Subcutaneous adipose tissue (tissue), 4 donors: Measurements from ENCODE around the gene SMPDL3B. TPM values are rescaled to one million over a fixed set of nuclear protein-coding genes. Genes with fewer than 3 reads are reported as not detected.

Source experiments
- CTCF ChIP-seq: fragments of 450-650 bp; IDR thresholded peaks from one replicate; pipeline ENCODE4 v1.5.1; 2016; ENCODE audit warnings: low read depth, mild to moderate bottlenecking, control low read depth, antibody characterized with exemption, moderate library complexity
- total RNA-seq, 4 donors: library from RNA; depleted of rRNA; stranded (reverse); fragments of >200 nt; gene quantifications; one replicate each; pipeline ENCODE4 v1.1.0, GENCODE V29; 2016

Gene SMPDL3B
- total RNA-seq, 4 donors from 2014 or later: 0.66 to 1.1 TPM; not detected in 2

DNA sequence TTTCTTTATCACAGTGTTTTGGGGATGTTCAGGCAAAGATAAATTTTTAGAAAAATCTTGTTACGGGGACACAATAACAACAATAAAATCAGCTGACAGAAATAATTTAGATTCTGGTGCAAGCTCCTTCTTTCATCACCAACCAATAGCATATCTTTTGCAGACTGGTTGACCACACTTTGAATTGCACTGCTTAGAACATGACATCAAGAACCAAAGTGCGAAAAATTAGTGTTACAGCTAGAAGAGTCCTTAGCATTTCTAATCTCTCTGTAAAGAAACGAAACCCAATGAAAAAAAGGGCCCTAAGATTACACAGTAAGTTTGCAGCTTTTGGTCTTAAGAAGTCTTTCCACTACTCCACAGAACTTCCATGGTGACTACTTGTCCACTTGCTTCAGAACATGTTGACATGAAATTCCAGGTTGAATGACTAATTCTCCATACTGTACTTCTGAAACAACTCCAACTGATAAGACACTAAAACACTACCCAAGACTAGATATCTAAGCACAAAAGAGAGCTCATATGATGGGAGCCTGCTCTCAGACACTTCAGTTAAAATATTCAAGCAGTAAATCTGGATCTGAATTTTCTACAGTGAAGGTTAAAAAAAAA lies 56.2 kb downstream of the SMPDL3B start:
- TF ChIP-seq CTCF: no peak

- no peak for TF ChIP-seq CTCF
Measured at GRCh38 chr1:27992276-27992675, 57.5 kb downstream of the SMPDL3B start.

DNA sequence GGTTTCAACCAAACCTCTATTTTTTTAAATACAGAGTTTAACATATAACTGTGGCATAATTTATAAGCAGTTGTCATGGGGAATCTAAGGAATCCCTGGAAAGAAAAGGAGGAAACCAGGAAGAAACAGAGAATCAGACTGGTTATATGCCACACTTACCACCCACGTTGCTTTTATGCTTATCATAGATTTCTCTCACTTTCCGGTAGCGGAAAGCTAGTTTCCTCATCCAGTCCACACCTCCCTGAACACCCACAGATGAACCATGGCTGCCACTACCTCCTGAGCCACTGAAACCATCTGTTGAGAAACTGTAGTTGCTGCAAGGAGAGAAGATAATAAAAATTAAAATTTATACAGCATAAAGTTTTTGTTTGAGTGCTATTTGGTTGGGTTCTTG lies 58.4 kb downstream of the SMPDL3B start:
- no peak for TF ChIP-seq CTCF

GRCh38 chr1:27994060-27994459 lies 59.3 kb downstream of the SMPDL3B start:
- TF ChIP-seq CTCF: no peak

GRCh38 chr1:27999055-27999454 lies 64.3 kb downstream of the SMPDL3B start:
- no peak for TF ChIP-seq CTCF

DNA sequence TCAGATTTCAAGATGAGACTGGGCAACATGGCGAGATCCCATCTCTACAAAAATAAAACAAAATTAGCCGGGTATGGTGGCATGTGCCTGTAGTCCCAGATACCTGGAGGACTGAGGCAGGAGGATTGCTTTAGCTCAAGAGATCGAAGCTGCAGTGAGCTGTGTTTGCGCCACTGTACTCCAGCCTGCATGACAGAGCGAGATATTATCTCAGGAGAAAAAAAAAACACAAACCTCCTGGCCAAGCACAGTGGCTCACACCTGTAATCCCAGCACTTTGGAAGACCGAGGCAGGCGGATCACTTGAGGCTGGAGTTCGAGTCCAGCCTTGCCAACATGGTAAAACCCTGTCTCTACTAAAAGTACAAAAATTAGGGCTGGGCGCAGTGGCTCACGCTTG lies 67.8 kb downstream of the SMPDL3B start:
- TF ChIP-seq CTCF: no peak

Other genes starting within 250 kb of the SMPDL3B start
- 10 to 100 TPM; 19.4 to 37.9 (median 23.3) TPM for gene FAM76A, start 209.0 kb upstream of the SMPDL3B start, total RNA-seq
- 100 to 1,000 TPM in 3 of 4 donors, 10 to 100 TPM in 1; 94.5 to 151 (median 137) TPM for gene STX12, start 161.8 kb upstream of the SMPDL3B start, total RNA-seq
- gene PPP1R8, start 104.2 kb upstream of the SMPDL3B start, total RNA-seq: 10 to 100 TPM; 27.2 to 39.0 (median 29.5) TPM
- gene THEMIS2, start 62.5 kb upstream of the SMPDL3B start, total RNA-seq: 100 to 1,000 TPM in 1 of 4 donors, 10 to 100 TPM in 3; 35.2 to 122 (median 43.0) TPM
- 10 to 100 TPM; 22.0 to 30.1 (median 24.9) TPM for gene RPA2, start 20.4 kb upstream of the SMPDL3B start, total RNA-seq
- gene XKR8, start 25.0 kb downstream of the SMPDL3B start, total RNA-seq: 1 to 10 TPM; 1.8 to 4.9 (median 4.6) TPM
- gene EYA3, start 153.6 kb downstream of the SMPDL3B start, total RNA-seq: 10 to 100 TPM in 3 of 4 donors, 1 to 10 TPM in 1; 9.6 to 15.5 (median 12.6) TPM
- 10 to 100 TPM in 1 of 4 donors, 1 to 10 TPM in 3; 6.4 to 24.8 (median 7.6) TPM for gene PTAFR, start 241.7 kb downstream of the SMPDL3B start, total RNA-seq